ENCODE results near the gene SYNGR3. TPM values are rescaled to one million over a fixed set of nuclear protein-coding genes. Genes with fewer than 3 reads are reported as not detected.
A peak's percentile ranks its signal among the peaks of the same experiment; 100 is the strongest.

Gene SYNGR3
- total and polyA plus RNA-seq, 12 donors, result 0.15 to 2.5 (median 0.37) TPM; not detected in 2

- 84 to 86% methylated on average over 19 of the region's 19 CpGs for WGBS, 2 donors
- H3K27ac ChIP-seq, result no peak overlapping the region
- peaks cover 11 to 29% (median 20%) of the 10 kb centered on the region in 9 donors for H3K4me1 ChIP-seq
- H3K36me3 ChIP-seq, result peaks cover 0 to 6% (median 3%) of the 10 kb centered on the region in 9 donors
- ATAC-seq (no peak), DNase-seq (no peak)
- H3K9me3 ChIP-seq, result no peaks in the 10 kb centered on the region
- TF ChIP-seq, protein P1, sequence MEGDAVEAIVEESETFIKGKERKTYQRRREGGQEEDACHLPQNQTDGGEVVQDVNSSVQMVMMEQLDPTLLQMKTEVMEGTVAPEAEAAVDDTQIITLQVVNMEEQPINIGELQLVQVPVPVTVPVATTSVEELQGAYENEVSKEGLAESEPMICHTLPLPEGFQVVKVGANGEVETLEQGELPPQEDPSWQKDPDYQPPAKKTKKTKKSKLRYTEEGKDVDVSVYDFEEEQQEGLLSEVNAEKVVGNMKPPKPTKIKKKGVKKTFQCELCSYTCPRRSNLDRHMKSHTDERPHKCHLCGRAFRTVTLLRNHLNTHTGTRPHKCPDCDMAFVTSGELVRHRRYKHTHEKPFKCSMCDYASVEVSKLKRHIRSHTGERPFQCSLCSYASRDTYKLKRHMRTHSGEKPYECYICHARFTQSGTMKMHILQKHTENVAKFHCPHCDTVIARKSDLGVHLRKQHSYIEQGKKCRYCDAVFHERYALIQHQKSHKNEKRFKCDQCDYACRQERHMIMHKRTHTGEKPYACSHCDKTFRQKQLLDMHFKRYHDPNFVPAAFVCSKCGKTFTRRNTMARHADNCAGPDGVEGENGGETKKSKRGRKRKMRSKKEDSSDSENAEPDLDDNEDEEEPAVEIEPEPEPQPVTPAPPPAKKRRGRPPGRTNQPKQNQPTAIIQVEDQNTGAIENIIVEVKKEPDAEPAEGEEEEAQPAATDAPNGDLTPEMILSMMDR (IDR thresholded peaks at IDR 0.05), result no peak
- H3K27me3 ChIP-seq, result no peaks in the 10 kb centered on the region
- H3K4me3 ChIP-seq, result no peak overlapping the region
- intact Hi-C loops (cut with DNase I), result no loop called here
Observed at GRCh38 chr16:1945559-1946391, 44.0 kb upstream of the SYNGR3 start.

- no peak for DNase-seq
- Histone ChIP-seq H3K36me3 (peaks cover 0 to 3% (median 0%) of the 10 kb centered on the region in 9 donors), H3K4me3 (no peak overlapping the region), H3K27ac (peak overlapping the region in 2 of 10 donors; percentile 10 to 26), H3K4me1 (peaks cover 9 to 33% (median 21%) of the 10 kb centered on the region in 9 donors), H3K27me3 (no peaks in the 10 kb centered on the region), H3K9me3 (no peaks in the 10 kb centered on the region)
- TF ChIP-seq, protein P1 (IDR thresholded peaks at IDR 0.05), result no peak
- intact Hi-C loops (cut with DNase I), result no loop called here
- ATAC-seq, result no peak
- WGBS, 2 donors, result 79 to 84% methylated on average over 38 of the region's 38 CpGs
Observed at GRCh38 chr16:1946495-1947368, 43.0 kb upstream of the SYNGR3 start.

DNA sequence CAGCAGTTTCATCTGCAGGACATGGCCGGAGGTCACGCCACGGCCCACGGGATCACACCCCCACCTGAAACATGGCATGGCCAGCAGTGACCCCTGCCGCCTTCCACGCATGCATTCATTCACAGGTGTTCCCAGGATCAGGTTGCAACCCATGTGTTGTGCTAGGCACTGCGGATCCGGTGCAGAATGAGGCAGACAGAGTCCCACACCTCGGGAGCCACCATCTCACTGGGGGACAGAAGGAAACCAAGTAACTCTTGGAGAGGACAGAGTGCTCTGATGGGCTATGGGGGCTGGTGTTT is 42.5 kb upstream of the SYNGR3 start:
- WGBS, 2 donors, result 90% methylated on average over 9 of the region's 9 CpGs
- H3K4me3 ChIP-seq, result no peak overlapping the region
- ATAC-seq (no peak), DNase-seq (no peak)
- peaks cover 0 to 3% (median 0%) of the 10 kb centered on the region in 9 donors for H3K36me3 ChIP-seq
- H3K9me3 ChIP-seq, result no peaks in the 10 kb centered on the region
- no peaks in the 10 kb centered on the region for H3K27me3 ChIP-seq
- H3K4me1 ChIP-seq, result peaks cover 3 to 28% (median 15%) of the 10 kb centered on the region in 9 donors
- TF ChIP-seq, protein P1 (IDR thresholded peaks at IDR 0.05), result no peak
- H3K27ac ChIP-seq, result peak overlapping the region in 2 of 10 donors; percentile 10 to 26
- intact Hi-C loops (cut with DNase I), result no loop called here

GRCh38 chr16:1949507-1949906 is 40.3 kb upstream of the SYNGR3 start:
- no peak overlapping the region for H3K27ac ChIP-seq
- H3K9me3 ChIP-seq, result no peaks in the 10 kb centered on the region
- no peak for ATAC-seq
- H3K36me3 ChIP-seq, result peaks cover 0 to 7% (median 0%) of the 10 kb centered on the region in 9 donors
- no peaks in the 10 kb centered on the region for H3K27me3 ChIP-seq
- WGBS, 2 donors, result 93 to 95% methylated on average over 9 to 11 of the region's 11 CpGs
- no peak overlapping the region for H3K4me3 ChIP-seq
- DNase-seq, result no peak
- TF ChIP-seq, protein P1 (IDR thresholded peaks at IDR 0.05), result no peak
- peaks cover 0 to 37% (median 12%) of the 10 kb centered on the region in 9 donors for H3K4me1 ChIP-seq
- intact Hi-C loops (cut with DNase I), result no loop called here
